PC-9 (cell line): ENCODE measurements around the gene ANKRD35. TPM values are rescaled to one million over a fixed set of nuclear protein-coding genes. Genes with fewer than 3 reads are reported as not detected.
"Not testable (repeated sequence)": the region's sequence is repeated elsewhere in the genome, so short reads cannot be mapped to it uniquely, and the experiment has no call there.

Source experiments
- BruUV-seq: library from RNA; stranded (reverse); fragments of 400-500 nt; replicated peaks from 2 replicates; lab custom pipeline; 2021; lab: Mats Ljungman, UMichigan
- CTCF ChIA-PET: fragments of 300-600 bp; sonication (Branson Sonifier 250); formaldehyde crosslinking; loops from one replicate; lab custom pipeline; 2022; ENCODE audit warnings: antibody characterized with exemption; lab: Charles Lee
- POLR2A ChIA-PET: fragments of 300-600 bp; sonication (Branson Sonifier 250); formaldehyde crosslinking; loops from one replicate; lab custom pipeline; 2022; ENCODE audit warnings: antibody characterized with exemption; ENCODE audit not compliant: unreplicated experiment; lab: Charles Lee
- DNase-seq, 2 experiments: peaks; one replicate each; pipeline versions ENCODE4 v3.0.0 to v3.0.0-alpha.2; 2015 to 2022; ENCODE audit warnings: mixed read lengths in 1 of 2
- H2AFZ ChIP-seq: fragments of 200-600 bp; sonication (generic); 2 replicates; pipeline ENCODE4 v1.8.1; 2017; ENCODE audit warnings: antibody characterized with exemption
- H3F3A ChIP-seq: fragments of 200-600 bp; sonication (generic); 2 replicates; pipeline ENCODE4 v1.8.1; 2017; ENCODE audit warnings: antibody characterized with exemption, mild to moderate bottlenecking, low read depth; ENCODE audit not compliant: insufficient read depth
- H3K27ac ChIP-seq: fragments of 200-600 bp; sonication (generic); 2 replicates; pipeline ENCODE4 v1.6.1; 2016; ENCODE audit warnings: mixed run types
- H3K27me3 ChIP-seq: fragments of 200-600 bp; sonication (generic); 2 replicates; pipeline ENCODE4 v1.6.1; 2016; ENCODE audit warnings: low read depth, mixed run types; ENCODE audit not compliant: insufficient read depth
- H3K36me3 ChIP-seq: fragments of 200-600 bp; sonication (generic); 2 replicates; pipeline ENCODE4 v1.6.1; 2016; ENCODE audit warnings: low read depth, mixed run types
- H3K4me1 ChIP-seq: fragments of 200-600 bp; sonication (generic); replicated peaks from 2 replicates; pipeline ENCODE4 v1.6.1; 2016; ENCODE audit warnings: mixed run types; ENCODE audit not compliant: insufficient read depth
- H3K4me2 ChIP-seq: fragments of 200-600 bp; sonication (generic); 2 replicates; pipeline ENCODE4 v1.6.1; 2017; ENCODE audit warnings: mixed run types
- H3K4me3 ChIP-seq: fragments of 200-600 bp; sonication (generic); 2 replicates; pipeline ENCODE4 v1.6.1; 2016; ENCODE audit warnings: mixed run types
- H3K79me2 ChIP-seq: fragments of 200-600 bp; sonication (generic); 2 replicates; pipeline ENCODE4 v1.6.1; 2017; ENCODE audit warnings: low read depth, mixed run types
- H3K9me2 ChIP-seq: fragments of 200-600 bp; sonication (generic); 2 replicates; pipeline ENCODE4 v1.8.1; 2017; ENCODE audit warnings: mild to moderate bottlenecking; ENCODE audit not compliant: insufficient read depth
- H3K9me3 ChIP-seq: fragments of 200-600 bp; sonication (generic); 2 replicates; pipeline ENCODE4 v1.8.1; 2016; ENCODE audit warnings: low read depth; ENCODE audit not compliant: insufficient read depth
- H4K20me1 ChIP-seq: fragments of 200-600 bp; sonication (generic); 2 replicates; pipeline ENCODE4 v1.8.1; 2017; ENCODE audit not compliant: insufficient read depth
- CTCF ChIP-seq: fragments of 200-600 bp; sonication (generic); conservative IDR thresholded peaks from 2 replicates; pipeline ENCODE4 v1.6.1; 2017; ENCODE audit warnings: mixed run types, antibody characterized with exemption, mild to moderate bottlenecking, moderate library complexity
- EZH2 ChIP-seq: fragments of 200-600 bp; sonication (generic); IDR thresholded peaks from 2 replicates; pipeline ENCODE4 v1.8.0; 2017; ENCODE audit warnings: antibody characterized with exemption, low read depth
- intact Hi-C: fragments of 100-400 bp; cut with micrococcal nuclease; formaldehyde crosslinking; loops from one replicate; pipeline ENCODE4 v1.10.0; 2022; ENCODE audit not compliant: unreplicated experiment
- total RNA-seq: library from RNA; stranded (reverse); gene quantifications from 2 replicates; pipeline ENCODE4 v1.2.3, GENCODE V29; 2021

Gene ANKRD35
- total RNA-seq, 1 experiment from 2014 or later = 1.2 TPM

- ChIA-PET POLR2A (no interaction called here), CTCF (no interaction called here)
- Histone ChIP-seq H3K4me2 (no peak overlapping the region), H3K9me2 (no peaks in the 10 kb centered on the region), H2AFZ (no peak overlapping the region), H3K9me3 (no peaks in the 10 kb centered on the region), H3K4me3 (no peak overlapping the region), H3K27me3 (no peaks in the 10 kb centered on the region), H3F3A (peaks cover 25% of the 10 kb centered on the region; the same call in 1 of the 2 replicates), H3K4me1 (peaks cover 3% of the 10 kb centered on the region; the same call in 1 of the 2 replicates), H3K27ac (no peak overlapping the region), H3K36me3 (peaks cover 21% of the 10 kb centered on the region), H4K20me1 (no peaks in the 10 kb centered on the region), H3K79me2 (no peaks in the 10 kb centered on the region)
- intact Hi-C loops = no loop called here
- BruUV-seq = no TSS peak
- TF ChIP-seq CTCF (no peak), EZH2 (no peak)
- no peak for DNase-seq
Observed at GRCh38 chr1:145843031-145843430, 42.6 kb downstream of the ANKRD35 start.

- Histone ChIP-seq H3K27me3 (no peaks in the 10 kb centered on the region), H3K4me3 (no peak overlapping the region), H3K9me2 (no peaks in the 10 kb centered on the region), H2AFZ (no peak overlapping the region), H3K79me2 (no peaks in the 10 kb centered on the region), H3K4me2 (no peak overlapping the region), H3K27ac (no peak overlapping the region), H3K36me3 (peaks cover 47% of the 10 kb centered on the region), H3K9me3 (no peaks in the 10 kb centered on the region), H4K20me1 (no peaks in the 10 kb centered on the region), H3K4me1 (no peaks in the 10 kb centered on the region), H3F3A (no peaks in the 10 kb centered on the region; the same call in 1 of the 2 replicates)
- DNase-seq = no peak
- ChIA-PET POLR2A (no interaction called here), CTCF (no interaction called here)
- no TSS peak for BruUV-seq
- intact Hi-C loops = no loop called here
- TF ChIP-seq EZH2 (no peak), CTCF (no peak)
Observed at GRCh38 chr1:145837656-145838055, 48.0 kb downstream of the ANKRD35 start.

- H2AFZ ChIP-seq, H4K20me1 ChIP-seq, BruUV-seq, POLR2A ChIA-PET, H3K9me2 ChIP-seq, H3K9me3 ChIP-seq, H3K27me3 ChIP-seq, H3K4me1 ChIP-seq, DNase-seq, intact Hi-C loops, CTCF ChIA-PET, H3F3A ChIP-seq, H3K27ac ChIP-seq, H3K4me2 ChIP-seq, H3K79me2 ChIP-seq, H3K4me3 ChIP-seq: not testable (repeated sequence)
- peaks cover 52% of the 10 kb centered on the region for H3K36me3 ChIP-seq
Observed at GRCh38 chr1:145830810-145831209, 54.9 kb downstream of the ANKRD35 start.
